ENCODE measurements around the gene LIMS1. TPM values are rescaled to one million over a fixed set of nuclear protein-coding genes. Genes with fewer than 3 reads are reported as not detected.
"Not testable (repeated sequence)": the region's sequence is repeated elsewhere in the genome, so short reads cannot be mapped to it uniquely, and the experiment has no call there.

The LIMS1 gene
- total RNA-seq, 2 donors from 2014 or later: 59.8 to 65.2 TPM

DNA sequence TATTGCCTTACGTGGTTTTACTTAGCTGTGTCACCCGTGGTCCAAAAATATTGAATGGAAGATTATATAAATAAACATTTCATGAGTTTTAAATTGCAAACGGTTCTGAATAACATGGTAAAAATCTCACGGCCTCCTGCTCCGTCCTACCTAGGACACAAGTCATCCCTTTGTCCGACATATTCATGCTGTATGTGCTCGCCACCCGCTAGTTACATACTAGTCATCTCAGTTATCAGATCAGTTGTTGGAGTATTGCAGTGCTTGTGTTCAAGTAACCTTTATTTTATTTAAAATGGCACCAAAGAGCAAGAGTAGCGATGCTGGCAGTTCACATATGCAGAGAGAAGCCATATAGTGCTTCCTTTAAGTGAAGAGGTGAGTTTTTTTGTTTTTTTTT, 191.8 kb downstream of the LIMS1 start:
- DNase-seq; intact Hi-C loops (cut with DNase I); ATAC-seq: not testable (repeated sequence)

DNA sequence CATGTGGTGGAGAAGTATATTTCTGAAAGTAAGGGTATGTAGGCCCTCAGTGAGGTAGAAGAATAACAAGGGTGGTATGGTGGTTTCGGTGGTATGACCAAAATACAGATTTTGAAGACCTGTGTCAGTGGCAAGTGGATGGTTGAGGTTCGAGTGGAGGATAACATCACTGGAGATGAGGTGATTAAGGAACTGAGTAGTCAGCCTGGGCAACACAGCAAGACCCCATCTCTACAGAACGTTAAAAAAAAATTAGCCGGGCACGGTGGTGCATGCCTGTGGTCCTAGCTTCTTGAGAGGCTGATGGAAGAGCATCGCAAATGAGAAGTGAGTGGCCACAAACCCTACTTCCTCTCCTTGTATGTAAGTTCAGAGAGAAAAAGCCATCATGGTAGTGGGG, 200.4 kb downstream of the LIMS1 start:
- ATAC-seq; intact Hi-C loops (cut with DNase I); DNase-seq: not testable (repeated sequence)

Other genes with a start within 250 kb of the LIMS1 start
- gene SULT1C2, start 245.6 kb upstream of the LIMS1 start, total RNA-seq: under 1 TPM; 0.24 to 0.86 TPM
- 1 to 10 TPM; 4.5 to 9.6 TPM for gene SULT1C4, start 156.5 kb upstream of the LIMS1 start, total RNA-seq
- 10 to 100 TPM; 18.4 to 25.0 TPM for gene GCC2, start 85.3 kb upstream of the LIMS1 start, total RNA-seq
- gene RANBP2, start 185.0 kb downstream of the LIMS1 start, total RNA-seq: 10 to 100 TPM; 51.4 to 64.8 TPM